Activated naive CD4-positive, alpha-beta T cell treated with anti-CD3 and anti-CD28 coated beads, Interleukin-2, amount 10 ng/mL, durations not matched to agents 5 hours and 36 hours (primary cell): Measurements from ENCODE around the gene ZNF804B. TPM values are rescaled to one million over a fixed set of nuclear protein-coding genes. Genes with fewer than 3 reads are reported as not detected.

Experiments
- total RNA-seq, 2 experiments: library from RNA; stranded (reverse); gene quantifications; one replicate each; pipeline ENCODE4 v1.2.3, GENCODE V29; 2021

ZNF804B gene
- not detected for total RNA-seq

DNA sequence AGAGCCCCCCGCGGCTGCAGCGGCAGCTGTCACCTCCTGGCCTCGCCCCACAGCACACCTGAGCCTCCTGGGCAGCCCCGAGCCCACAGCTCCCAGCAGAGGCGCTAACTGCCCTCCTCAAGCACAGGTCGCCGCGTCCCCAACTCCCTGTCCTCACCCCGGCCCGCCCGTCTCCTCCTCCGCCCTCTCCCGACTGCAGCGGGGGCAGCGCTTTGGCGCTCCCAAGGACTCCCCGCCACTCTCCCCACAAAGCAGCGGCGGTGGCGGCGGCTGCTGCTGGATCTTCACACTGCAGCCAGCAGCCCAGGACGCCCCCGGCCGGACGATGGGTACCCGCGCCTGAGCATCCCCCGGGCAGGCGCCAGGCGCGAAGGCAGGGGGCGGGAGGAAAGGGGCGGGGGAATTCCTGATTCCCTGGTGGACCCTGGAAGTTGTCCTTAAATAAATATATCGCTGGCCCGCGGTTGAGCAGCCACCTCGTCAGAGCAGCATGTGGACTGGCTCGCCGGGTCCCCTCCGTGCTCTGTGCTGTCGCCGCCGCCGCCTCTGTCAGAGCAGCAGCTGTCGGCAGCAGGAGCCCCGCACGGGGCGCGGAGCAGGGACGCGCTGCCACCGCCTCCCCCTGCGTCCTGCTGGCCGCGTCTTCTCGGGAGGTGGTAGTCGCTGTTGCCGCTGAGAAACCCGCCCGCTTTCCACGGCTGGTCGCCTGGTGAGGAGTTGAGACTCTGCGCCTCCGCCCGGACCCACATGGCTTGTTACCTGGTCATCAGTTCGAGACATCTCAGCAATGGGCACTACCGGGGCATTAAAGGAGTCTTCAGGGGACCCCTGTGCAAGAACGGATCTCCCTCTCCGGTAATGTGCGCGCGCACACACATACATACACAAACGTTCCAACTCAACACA lies at the start of gene ZNF804B:
Gene ZNF804B, plus strand, starts transcription at position 471 of the 906 bp plus-strand sequence. Its CDS starts 277 bp downstream, at position 748.

GRCh38 chr7:88795553-88795952 lies 36.1 kb downstream of the ZNF804B start, which contains the start of gene TEX47:
Gene TEX47 (minus strand): TSS chr7:88795737. CDS start chr7:88794942, 795 bp downstream.

Other genes starting within 250 kb of the ZNF804B start
- gene TEX47, start 36.0 kb downstream of the ZNF804B start, total RNA-seq, result not detected